Measurements from ENCODE around the gene GTPBP8.
"Not testable (repeated sequence)": the region's sequence is repeated elsewhere in the genome, so short reads cannot be mapped to it uniquely, and the experiment has no call there.

Gene GTPBP8

DNA sequence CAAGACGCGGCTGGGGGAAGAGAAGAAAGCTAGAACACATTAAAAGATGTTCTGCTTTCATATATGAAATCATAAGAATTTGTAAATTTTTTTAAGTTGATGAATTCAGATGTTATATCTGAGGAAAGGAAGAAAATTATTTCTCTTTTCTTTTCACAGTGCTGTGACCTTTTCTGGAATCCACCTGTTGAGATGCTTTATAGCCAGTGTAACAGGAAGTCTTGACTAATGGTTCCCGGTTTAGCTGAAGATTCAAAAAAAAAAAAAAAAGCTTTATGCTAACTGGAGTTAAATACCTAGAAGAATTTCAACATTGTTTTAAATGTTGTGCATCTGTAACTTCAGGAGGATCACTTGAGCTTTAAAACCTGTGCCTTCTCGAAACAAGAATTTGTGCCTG, 9.9 kb downstream of the GTPBP8 start:
- DNase-seq (ENCODE audit: low spot score) = no peak

DNA sequence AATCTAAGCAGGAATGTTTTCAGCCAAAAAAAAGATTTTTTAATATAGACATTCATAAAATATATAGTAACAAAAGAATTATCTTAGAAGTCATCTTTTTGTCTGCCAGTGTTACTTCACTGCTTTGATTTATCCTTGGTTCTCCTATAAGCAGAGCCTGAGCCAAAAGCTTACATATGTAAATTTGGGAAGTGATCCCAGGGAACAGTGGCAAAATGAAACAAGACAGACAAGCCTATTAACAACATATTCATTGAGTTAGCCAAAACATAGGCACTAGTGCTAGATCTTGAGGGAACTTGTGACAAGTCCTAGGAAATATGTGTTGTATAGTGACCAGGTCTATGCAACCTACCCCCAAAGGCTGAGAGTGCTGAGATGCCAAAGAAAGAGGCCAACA, 11.3 kb downstream of the GTPBP8 start:
- DNase-seq (ENCODE audit: low spot score) = no peak

DNA sequence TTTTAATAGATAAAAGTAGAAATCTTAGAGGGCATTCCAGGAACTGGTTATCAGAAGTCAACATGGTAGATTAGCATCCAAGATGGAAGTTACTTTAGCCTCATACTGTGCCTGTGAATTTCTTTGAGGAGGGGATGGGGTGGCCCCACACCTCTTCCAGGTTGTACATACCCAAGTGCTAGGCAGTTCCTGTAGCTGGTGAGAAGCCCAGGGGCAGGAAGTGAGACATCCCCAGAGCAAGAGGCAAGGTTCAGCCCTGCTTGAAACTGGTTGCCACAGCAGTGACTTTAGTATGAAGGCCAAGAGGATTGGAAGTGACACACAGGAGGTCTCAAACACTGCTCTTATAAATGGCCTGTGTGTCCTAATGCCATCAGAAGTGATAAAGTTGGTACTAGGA, 11.9 kb downstream of the GTPBP8 start:
- no peak for DNase-seq (ENCODE audit: low spot score)

DNA sequence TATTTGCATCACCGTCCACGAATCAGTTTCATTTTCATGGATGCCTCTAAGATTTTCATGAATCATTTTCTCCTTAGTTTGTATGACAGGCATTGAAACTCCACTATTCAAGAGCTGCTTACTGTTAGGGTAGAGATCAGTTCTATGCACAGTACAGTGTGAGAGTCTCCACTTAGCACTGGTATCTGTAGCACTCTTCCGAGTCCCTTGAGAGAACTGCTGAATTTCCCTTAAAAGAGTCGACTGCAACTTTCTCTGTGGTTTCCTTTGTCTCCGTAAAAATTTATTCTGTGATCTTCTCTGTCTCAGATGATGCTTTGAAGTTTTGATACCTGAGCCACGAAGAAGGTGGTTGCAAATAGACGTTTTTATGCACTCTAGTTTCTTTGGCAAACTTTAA, 14.8 kb downstream of the GTPBP8 start:
- no peak for DNase-seq (ENCODE audit: low spot score)

DNA sequence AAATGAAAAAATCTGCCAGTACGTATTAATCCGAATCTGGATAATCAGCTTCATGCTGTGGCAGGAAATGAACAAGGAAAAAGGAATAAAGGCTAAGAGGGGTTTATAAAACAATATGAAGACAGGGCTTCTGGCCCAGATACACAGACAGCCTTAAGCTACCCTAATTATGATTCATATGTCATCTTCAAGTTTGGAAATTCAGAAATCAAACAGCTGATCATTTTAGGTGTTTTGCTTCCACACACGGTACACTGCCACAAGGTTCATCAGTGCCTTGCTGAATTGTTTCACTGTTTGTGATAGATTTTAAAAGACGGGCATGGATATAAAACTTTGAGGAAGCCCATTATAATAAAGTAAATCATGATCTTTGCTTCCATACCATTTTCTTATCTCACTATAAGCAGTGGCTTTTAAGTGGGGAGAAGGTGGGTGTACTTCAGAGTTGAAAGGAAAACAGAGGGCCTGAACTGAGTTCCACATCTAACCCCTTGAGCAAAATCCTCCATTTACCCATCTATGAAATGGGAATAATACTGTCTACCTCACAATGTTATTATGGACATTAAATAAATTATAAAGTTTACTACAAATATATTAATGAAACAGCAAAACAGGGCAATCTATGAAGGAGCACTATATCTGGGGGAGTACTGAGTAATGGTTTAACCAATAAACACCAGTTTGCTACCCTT, 15.7 kb downstream of the GTPBP8 start:
- no peak for DNase-seq (ENCODE audit: low spot score)

DNA sequence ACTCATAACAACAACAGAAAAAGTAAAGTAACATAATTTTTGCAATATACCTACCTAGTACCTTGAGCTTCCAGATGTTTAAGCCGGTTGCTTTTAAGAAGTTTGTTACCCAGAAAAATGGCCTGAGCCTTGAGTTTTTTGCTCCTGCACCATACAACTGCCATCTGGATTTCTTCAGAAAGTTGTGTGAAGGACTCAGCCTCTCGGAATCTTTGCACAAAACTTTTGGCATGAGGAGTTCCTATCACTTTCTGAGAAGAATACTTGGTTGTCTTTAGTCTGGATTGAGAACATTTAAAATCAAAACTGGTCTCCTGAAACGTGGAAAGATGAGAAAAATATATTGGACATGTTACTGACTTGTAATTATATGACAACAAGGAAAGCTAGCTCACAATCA, 17.3 kb downstream of the GTPBP8 start:
- no peak for DNase-seq (ENCODE audit: low spot score)

DNA sequence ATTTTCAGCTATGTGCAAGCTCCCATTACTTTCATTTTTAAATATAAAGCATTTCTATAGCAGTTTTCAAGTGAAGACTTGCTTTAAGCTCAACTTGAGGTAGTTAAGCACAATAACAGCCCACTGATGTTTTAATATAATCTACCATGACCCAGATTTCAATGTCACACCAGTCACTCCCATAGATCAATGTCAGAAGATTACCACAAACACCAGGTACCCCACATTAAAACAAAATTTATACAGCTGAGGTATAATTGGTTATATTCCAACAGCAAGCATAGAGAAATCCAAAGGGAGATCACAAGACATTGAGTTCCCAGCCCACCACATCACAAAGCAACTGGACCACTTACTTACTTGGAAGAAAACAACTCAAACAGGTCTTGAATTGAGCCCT, 22.8 kb downstream of the GTPBP8 start:
- DNase-seq (ENCODE audit: low spot score) = no peak

DNA sequence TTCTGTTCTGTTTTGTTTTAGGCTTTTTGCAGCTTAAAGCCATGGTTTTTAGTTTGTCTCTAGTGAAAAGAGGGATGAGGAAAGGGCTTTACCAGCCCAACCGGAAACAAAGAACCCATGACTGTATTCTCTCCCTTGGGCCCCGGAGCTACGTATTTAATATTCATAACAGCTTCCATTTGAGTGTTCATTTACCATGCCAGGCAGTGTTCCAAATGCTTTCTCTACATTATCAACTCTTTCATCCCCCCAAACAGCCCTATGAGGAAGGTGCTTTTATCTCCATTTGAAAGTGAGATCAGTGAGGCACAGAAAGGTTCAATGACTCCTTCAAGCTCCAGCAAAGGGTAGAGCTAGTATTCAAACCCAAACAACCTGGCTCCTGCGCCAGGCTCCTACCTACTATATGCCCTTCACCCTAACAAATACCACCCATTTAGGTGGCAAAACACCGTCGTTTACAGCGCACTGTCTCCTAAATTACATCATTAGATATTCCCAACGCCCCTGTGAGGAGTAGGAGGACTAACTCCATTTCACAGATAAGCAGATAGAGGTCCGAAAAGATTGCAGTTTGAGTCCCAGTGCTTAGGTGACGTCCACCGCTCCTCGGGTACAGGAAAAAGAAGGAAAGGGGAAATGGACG, 27.9 kb downstream of the GTPBP8 start:
- DNase-seq (ENCODE audit: low spot score) = no peak

DNA sequence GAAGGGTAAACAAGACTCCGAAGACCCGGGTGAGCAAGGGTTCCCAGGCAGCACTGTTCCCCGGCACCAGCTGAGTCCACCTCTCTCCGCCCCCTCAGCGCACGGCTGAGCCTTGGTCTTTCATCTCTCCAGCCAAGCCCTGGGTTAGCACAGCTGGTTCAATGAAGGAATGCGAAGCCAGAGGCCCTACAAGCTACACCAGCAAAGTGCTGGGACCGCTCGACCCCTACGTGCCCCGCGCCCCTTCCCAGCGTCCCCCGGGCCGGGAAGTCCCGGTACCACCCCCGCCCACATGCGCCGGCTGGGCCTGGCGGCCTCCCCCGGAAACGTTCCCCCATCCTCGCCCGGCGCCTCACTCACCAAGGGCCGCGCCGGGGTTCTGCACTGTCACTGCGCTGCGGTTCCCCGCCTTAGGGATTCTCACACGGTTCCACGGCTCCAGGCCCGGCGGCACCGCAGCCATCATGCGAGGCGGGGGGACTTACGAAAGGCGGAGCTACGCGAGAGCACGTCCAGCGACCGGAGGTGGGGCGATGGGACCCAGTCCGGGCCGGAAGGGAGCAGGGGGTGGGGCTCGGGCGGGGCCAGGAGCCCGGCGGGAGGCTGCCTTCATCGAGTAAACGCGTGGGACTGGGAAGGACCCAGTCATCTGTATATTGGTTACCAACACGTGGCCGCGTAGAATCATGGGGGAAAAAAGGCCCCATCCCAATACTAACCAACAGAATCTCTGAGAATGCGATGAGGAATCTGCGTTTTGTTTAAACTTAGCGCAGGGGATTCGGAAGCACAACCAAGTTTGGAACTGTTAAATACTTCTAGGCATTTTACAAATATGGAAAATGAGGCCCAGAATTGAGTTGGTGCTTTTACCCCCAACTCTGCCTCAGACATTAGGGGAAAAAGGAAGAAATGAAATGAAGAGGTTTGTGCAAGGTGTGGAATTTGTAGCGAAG, 28.7 kb downstream of the GTPBP8 start:
- DNase-seq (ENCODE audit: low spot score) = peak; percentile 95

DNA sequence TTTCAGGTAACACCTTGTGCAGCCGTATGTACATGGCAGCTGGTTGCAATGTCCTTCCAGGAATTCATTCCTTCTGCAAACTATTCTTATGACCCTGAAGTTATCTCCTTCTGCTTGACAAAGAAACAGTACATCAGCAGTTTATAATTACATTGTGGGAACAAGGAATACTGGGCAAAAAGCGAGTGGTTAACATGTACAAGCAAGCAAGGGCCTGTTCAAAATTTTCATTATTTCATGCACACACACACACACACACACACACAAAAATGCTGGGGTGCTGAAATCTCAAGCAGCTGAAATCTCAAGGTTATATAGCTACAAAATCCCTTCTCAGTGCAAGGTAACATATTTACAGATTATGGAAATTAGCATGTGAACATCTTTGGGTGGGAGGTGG, 30.7 kb downstream of the GTPBP8 start:
- no peak for DNase-seq (ENCODE audit: low spot score)

DNA sequence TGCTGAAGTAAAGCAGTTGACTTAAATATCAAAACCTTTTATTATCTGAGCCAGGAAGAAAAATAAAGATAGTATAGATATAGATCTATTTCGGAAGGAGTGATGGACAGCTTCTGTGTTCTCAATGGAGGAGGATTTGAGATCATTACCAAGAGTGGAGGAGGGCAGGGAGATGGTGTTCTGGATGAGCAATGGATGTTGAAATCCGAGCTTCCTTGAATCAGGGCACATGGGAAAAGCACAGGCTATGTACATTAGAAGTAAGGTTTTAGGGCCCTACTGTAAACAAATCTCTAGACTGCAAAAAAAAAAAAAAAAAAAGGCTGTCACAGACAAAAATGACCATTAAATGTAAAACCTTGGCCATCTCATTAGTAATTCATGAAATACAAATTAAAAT, 43.2 kb downstream of the GTPBP8 start:
- DNase-seq (ENCODE audit: low spot score) = no peak

DNA sequence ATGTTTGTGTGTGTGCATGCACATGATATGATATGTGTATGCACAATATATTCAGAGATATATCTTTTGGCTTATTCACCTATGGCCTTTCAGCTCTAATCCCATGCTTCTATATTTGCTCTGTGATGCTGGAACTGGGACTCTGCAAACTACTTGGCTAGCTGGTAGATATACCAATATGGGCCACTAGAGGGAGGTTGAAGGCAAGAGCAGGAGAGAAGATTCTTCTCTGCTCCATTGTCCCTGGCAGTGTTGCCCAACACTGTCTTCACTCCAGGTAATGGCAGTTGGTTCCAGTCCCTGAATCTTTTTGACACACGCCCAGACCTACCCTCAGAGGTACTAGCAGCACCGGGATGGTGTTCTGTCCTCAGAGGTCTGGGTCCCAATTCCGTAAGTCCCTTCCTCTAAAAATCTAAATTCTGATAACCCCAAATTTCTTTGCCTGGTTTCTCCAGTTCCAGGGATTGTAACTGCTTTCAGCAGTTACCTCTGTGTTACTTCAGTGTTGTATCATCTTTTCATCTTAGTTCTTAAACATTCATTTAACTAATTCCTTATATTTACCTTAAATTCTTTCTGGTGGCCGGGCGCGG, 44.7 kb downstream of the GTPBP8 start:
- peak; percentile 56 for DNase-seq (ENCODE audit: low spot score)

DNA sequence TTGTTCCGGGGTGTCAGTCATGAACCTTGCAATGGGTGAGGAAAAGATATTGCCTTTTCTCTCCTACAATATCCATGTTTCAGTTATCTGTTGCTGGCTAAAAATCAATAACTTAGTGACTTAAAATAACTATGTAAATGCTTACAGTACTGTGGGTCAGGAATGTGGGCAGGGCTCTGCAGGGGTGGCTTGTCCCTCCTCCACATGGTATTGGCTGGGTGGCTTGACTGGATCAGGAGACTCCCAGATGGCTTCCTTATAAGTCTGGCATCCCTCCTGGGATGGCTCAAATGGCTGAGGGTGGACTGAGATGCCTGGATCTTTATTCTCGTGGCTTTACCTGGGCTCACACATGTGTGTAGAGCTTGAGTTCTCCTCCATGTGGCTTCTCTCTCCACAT, 47.5 kb downstream of the GTPBP8 start:
- no peak for DNase-seq (ENCODE audit: low spot score)

DNA sequence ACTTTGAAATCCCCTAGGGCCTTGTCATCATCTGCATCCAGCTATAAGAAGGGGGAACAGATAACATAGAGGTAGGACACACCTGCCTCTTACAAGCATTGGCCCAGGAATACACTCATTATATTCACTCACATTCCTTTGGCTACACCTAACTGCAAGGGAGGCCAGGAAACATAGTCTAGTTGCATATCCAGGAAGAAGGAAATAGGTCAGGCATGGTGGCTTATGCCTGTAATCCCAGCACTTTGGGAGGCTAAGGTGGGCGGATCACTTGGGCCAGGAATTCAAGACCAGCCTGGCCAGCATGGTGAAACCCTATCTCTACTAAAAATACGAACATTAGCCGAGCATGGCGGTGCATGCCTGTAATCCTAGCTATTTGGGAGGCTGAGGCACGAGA, 48.8 kb downstream of the GTPBP8 start:
- DNase-seq (ENCODE audit: low spot score) = no peak

DNA sequence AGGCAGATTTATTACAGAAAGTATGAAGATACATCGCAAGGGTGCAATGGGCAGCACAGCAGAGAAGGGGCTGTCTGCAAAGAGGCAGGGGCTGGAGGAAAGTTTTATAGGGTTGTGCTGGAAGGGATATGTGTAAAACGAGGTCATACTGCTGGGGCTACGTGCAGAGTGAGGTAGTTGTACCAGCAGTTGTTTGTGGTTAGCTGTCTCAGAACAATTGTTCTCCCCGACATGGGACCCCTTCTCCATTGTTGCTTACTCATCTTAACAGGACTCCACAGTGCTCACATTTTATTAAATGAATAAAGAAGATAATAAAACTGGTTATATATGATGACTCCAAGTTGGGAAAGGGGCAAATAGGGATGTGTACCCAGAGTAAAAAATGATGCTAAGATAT, 49.4 kb downstream of the GTPBP8 start:
- no peak for DNase-seq (ENCODE audit: low spot score)

DNA sequence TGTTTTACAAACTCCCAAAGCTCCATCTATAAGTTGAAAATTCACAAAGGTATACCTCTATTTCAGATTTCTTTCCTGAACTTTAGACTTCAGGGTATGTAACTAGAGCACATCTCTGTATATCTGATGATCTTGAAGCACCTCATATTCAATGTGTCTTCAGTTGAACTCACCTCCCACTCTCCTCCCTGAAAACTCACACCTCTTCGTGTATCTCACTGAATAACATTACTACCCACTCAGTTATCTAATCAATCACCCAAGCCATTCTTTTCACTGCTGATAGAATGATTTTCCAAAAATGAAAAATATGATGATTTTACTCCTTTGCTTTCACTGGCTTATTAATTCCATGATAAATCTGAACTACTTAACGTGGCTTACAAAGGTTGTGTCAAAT, 52.9 kb downstream of the GTPBP8 start:
- DNase-seq (ENCODE audit: low spot score) = no peak

DNA sequence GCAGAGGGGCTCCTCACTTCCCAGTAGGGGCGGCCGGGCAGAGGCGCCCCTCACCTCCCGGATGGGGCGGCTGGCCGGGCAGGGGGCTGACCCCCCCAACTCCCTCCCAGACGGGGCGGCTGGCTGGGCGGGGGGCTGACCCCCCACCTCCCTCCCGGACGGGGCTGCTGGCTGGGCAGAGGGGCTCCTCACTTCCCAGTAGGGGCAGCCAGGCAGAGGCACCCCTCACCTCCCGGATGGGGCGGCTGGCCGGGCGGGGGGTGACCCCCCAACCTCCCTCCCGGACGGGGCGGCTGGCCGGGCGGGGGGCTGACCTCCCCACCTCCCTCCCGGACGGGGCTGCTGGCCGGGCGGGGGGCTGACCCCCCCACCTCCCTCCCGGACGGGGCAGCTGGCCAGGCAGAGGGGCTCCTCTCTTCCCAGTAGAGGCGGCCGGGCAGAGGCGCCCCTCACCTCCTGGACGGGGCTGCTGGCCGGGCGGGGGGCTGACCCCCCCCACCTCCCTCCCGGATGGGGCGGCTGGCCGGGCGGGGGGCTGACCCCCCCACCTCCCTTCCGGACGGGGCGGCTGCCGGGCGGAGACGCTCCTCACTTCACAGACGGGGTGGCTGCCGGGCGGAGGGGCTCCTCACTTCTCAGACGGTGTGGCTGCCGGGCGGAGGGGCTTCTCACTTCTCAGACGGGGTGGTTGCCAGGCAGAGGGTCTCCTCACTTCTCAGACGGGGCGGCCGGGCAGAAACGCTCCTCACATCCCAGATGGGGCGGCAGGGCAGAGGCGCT, 55.6 kb downstream of the GTPBP8 start:
- DNase-seq (ENCODE audit: low spot score) = not testable (repeated sequence)

DNA sequence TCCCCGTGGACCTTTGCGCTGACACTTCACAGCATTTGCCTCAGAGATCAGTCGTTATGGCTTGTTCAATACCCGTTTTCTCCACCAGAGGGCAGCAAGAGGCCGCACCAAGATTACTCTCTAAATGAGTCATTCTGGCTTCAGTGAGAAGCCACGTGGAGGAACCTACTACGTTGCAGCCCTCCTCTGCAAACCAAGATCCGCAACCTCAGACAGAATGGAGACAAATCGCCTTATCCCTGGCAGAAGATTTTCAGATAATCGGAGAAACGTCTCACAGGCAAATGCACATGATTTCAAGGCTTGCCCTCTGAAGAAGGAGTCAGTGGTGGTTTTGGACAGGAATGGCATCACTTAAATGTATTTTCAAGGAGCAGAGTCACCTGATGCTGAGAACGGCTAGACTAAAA, 60.5 kb downstream of the GTPBP8 start:
- DNase-seq (ENCODE audit: low spot score) = peak; percentile 61

Data from SW480 (cell line).